Bronchial epithelial cell (primary cell): Measurements from ENCODE around the gene ZNRD2. TPM values are rescaled to one million over a fixed set of nuclear protein-coding genes. Genes with fewer than 3 reads are reported as not detected.
"Not testable (repeated sequence)": the region's sequence is repeated elsewhere in the genome, so short reads cannot be mapped to it uniquely, and the experiment has no call there.

ENCODE experiments used
- DNase-seq: peaks from one replicate; pipeline ENCODE4 v3.0.0-alpha.2; 2010; ENCODE audit warnings: low read depth
- FAIRE-seq: peaks from 2 replicates; lab custom pipeline; 2011; peaks lifted over from hg19 to GRCh38; lab: Jason Lieb, UNC
- H3K27me3 ChIP-seq: 2 replicates; pipeline ENCODE4 v1.5.1; 2011; ENCODE audit warnings: low read length; ENCODE audit not compliant: control insufficient read depth, insufficient read depth
- H3K36me3 ChIP-seq: 2 replicates; pipeline ENCODE4 v1.5.1; 2011; ENCODE audit warnings: low read length; ENCODE audit not compliant: control insufficient read depth, insufficient read depth
- H3K4me3 ChIP-seq: 2 replicates; pipeline ENCODE4 v1.5.1; 2011; ENCODE audit warnings: mild to moderate bottlenecking, low read depth, low read length, control low read depth
- total RNA-seq: library from RNA; depleted of rRNA; stranded (reverse); fragments of >200 nt; gene quantifications from 2 replicates; pipeline ENCODE4 v1.2.1, GENCODE V29; 2014
- TF ChIP-seq, protein P1 (sequence below): IDR thresholded peaks from 2 replicates; pipeline ENCODE4 v1.5.1; 2011; ENCODE audit warnings: mild to moderate bottlenecking, moderate library complexity, low read length, control low read depth, inconsistent platforms; ENCODE audit not compliant: insufficient read depth, severe bottlenecking

ZNRD2 gene
- 30.3 and 43.4 TPM in 2 replicates for total RNA-seq

DNA sequence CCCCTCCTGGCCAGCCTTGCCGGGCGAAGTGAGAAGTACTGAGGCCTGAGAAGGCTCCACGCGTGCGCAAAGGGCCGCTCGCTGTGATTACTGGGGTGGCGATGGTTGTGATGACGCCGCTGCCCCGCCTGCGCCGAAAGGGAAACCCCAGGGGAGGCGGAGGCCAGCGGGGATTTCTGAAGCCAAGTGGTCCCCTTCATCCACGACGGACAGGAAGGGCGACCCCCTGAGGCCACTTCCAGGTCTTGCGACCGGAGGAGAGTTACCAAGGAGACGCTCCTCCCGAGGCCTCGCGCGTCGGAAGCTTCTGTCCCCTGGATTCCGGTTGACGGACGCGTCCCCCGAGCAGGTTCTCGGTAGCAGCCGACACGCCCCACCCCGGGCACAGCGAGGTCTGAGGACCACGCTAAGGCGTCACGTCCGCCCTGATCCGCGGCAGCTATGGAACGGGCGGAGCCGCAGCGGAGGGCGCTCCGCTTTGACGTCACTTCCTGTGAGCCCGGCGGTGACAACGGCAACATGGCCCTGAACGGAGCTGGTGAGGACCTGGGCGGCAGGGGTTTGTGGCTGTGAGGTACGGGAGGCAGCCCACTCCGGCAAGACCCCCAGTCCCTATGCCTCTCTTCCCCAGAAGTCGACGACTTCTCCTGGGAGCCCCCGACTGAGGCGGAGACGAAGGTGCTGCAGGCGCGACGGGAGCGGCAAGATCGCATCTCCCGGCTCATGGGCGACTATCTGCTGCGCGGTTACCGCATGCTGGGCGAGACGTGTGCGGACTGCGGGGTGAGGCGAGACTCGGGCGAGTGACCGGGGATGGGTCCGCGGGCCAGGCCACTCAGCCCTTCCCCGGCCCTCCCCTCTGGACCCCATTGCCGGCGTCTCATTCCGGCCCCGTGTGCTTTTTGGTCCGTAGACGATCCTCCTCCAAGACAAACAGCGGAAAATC is at the start of gene ZNRD2:
TSS of gene ZNRD2 (plus strand) at position 505 of the 946 bp plus-strand sequence. CDS start at position 520, 15 bp downstream.
- TF ChIP-seq, protein P1, sequence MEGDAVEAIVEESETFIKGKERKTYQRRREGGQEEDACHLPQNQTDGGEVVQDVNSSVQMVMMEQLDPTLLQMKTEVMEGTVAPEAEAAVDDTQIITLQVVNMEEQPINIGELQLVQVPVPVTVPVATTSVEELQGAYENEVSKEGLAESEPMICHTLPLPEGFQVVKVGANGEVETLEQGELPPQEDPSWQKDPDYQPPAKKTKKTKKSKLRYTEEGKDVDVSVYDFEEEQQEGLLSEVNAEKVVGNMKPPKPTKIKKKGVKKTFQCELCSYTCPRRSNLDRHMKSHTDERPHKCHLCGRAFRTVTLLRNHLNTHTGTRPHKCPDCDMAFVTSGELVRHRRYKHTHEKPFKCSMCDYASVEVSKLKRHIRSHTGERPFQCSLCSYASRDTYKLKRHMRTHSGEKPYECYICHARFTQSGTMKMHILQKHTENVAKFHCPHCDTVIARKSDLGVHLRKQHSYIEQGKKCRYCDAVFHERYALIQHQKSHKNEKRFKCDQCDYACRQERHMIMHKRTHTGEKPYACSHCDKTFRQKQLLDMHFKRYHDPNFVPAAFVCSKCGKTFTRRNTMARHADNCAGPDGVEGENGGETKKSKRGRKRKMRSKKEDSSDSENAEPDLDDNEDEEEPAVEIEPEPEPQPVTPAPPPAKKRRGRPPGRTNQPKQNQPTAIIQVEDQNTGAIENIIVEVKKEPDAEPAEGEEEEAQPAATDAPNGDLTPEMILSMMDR = peak; percentile 43
- Histone ChIP-seq H3K4me3 (peak within 1 kb of the TSS; percentile 93), H3K36me3 (peaks cover 3% of the 10 kb centered on the region), H3K27me3 (no peaks in the 10 kb centered on the region)
- DNase-seq = peak; percentile 92
- FAIRE-seq = no peak

DNA sequence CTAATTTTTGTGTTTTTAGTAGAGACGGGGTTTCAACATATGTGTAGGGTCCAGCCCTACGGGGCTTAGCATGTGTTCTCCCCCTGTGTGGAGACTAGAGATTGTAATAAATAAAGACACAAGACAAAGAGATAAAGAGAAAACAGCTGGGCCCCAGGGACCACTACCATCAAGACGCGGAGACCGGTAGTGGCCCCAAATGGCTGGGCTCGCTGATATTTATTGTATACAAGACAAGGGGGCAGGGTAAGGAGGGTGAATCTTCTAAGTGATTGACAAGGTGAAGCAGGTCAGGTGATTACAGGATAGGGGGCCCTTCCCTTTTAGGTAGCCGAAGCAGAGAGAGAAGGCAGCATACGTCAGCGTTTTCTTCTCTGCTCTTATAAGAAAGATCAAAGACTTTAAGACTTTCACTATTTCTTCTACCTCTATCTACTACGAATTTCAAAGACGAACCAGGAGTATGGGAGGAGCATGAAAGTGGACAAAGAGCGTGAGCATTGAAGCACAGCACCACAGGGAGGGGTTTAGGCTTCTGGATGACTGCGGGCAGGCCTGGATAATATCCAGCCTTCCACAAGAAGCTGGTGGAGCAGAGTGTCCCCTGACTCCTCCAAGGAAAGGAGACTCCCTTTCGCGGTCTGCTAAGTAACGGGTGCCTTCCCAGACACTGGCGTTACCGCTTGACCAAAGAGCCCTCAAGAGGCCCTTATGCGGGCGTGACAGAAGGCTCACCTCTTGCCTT is 48.3 kb upstream of the ZNRD2 start:
- DNase-seq, FAIRE-seq, H3K27me3 ChIP-seq, H3K36me3 ChIP-seq, H3K4me3 ChIP-seq: not testable (repeated sequence)

DNA sequence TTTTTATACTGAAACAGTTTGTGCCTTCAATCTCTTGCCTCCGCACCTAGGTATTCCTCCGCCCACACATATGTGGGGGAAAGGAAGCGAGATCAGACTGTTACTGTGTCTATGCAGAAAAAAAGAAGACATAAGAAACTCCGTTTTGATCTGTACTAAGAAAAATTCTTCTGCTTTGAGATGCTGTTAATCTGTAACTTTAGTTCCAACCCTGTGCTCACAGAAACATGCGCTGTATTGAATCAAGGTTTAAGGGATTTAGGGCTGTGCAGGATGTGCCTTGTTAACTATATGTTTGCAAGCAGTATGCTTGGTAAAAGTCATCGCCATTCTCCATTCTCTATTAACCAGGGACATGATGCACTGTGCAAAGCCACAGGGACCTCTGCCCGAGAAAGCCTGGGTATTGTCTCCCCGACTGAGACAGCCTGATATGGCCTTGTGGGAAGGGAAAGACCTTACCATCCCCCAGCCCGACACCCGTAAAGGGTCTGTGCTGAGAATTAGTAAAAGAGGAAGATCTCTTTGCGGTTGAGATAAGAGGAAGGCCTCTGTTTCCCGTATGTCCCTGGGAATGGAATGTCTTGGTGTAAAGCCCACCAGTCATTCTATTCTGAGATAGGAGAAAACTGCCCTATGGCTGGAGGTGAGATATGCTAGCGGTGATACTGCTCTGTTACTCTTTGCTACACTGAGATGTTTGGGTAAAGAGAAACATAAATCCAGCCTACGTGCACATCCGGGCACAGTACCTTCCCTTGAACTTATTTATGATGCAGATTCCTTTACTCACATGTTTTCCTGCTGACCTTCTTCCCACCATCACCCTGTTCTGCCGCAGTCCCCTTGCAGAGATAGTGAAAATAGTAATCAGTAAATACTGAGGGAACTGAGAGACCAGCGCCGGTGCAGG is 47.3 kb upstream of the ZNRD2 start:
- DNase-seq, H3K4me3 ChIP-seq, H3K27me3 ChIP-seq, FAIRE-seq: not testable (repeated sequence)
- peaks cover 11% of the 10 kb centered on the region for H3K36me3 ChIP-seq

- not testable (repeated sequence) for FAIRE-seq, DNase-seq, H3K4me3 ChIP-seq, H3K27me3 ChIP-seq
- H3K36me3 ChIP-seq = peaks cover 11% of the 10 kb centered on the region
Measured at GRCh38 chr11:65523631-65523968, 46.7 kb upstream of the ZNRD2 start.

GRCh38 chr11:65524014-65524740 is 46.1 kb upstream of the ZNRD2 start:
- Histone ChIP-seq H3K27me3 (no peaks in the 10 kb centered on the region), H3K4me3 (no peak overlapping the region), H3K36me3 (peaks cover 14% of the 10 kb centered on the region)
- DNase-seq (no peak), FAIRE-seq (no peak)
- TF ChIP-seq, protein P1 = no peak

DNA sequence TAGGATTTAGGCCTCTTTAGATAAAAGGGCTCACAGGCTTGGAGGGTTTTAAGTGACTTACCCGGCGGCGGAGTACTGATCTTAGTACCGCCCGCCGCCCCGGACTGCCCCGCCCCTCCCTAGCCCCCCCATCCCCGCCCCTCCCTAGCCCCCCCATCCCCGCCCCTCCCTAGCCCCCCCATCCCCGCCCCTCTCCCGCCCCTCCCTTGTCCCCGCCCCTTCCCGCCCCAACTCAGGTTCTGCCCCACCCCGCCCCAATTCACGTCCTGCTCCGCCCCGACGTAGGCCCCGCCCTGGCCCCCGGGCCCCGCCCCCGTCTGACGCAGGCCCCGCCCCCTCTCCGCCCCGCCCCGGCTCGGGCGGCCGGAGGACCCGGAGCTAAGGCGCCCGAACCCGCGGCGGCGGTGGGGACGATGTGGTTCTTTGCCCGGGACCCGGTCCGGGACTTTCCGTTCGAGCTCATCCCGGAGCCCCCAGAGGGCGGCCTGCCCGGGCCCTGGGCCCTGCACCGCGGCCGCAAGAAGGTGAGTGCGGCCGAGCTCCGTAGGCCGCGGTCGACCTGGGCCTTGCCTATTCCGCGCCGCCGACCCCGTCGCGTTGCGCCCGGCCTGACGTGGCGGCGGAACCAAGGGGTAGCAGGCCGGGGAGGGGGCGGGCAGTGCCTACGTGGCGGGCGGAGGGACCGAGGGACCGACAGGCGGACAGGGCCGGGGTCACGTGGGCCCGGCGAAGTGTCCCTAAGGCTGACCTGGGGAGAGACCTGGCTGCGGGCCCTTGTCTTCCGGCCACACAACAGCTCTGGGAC is 45.3 kb upstream of the ZNRD2 start, which contains the start of gene SCYL1:
TSS of gene SCYL1 (plus strand) at position 343 of the 805 bp plus-strand sequence. CDS start at position 414, 71 bp downstream.
- TF ChIP-seq, protein P1 = no peak
- FAIRE-seq = no peak
- H3K36me3 ChIP-seq = peaks cover 15% of the 10 kb centered on the region
- H3K4me3 ChIP-seq = peak within 1 kb of the TSS; percentile 95
- H3K27me3 ChIP-seq = no peaks in the 10 kb centered on the region
- peak; percentile 27 for DNase-seq
